IPS-NIHi7 (cell line): Measurements from ENCODE around the gene SH2D6.

Experiments
- DNase-seq: peaks from one replicate; pipeline ENCODE4 v3.0.0; 2012; ENCODE audit warnings: mixed read lengths; ENCODE audit errors: extremely low spot score

SH2D6 gene

DNA sequence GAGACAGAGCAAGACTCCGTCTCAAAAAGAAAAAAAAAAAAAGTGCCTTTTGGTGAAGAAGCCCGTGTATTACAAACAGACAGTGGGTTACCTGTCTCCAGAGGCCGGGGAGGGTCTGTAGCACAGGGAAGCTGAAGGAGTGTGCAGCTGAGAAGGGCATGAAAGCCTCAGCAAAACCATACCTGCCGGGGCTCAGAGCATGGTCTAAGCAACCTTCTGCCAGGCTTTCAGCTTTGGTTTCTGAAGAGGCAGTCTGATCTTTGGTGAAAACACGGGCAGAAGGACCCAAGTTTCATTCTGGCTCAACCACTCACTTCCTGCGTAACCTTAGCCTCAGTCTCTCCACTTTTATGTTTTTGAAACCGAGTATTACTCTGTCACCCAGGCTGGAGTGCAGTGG lies 21.5 kb downstream of the SH2D6 start:
- no peak for DNase-seq

DNA sequence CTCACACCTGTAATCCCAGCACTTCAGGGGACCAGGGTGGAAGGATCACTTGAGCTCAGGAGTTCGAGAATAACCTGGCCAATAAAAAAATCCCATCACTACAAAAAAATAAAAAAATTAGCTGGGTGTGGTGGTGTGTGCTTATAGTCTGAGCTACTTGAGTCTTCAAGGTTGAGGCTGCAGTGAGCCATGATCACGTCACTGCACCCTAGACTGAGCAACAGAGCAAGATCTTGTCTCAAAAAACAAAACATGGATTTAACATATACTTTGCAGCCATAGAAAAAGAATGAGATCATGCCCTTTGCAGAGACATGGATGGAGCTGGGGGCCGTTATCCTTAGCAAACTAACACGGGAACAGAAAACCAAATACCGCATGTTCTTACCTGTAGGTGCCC lies 22.2 kb downstream of the SH2D6 start:
- DNase-seq = no peak

DNA sequence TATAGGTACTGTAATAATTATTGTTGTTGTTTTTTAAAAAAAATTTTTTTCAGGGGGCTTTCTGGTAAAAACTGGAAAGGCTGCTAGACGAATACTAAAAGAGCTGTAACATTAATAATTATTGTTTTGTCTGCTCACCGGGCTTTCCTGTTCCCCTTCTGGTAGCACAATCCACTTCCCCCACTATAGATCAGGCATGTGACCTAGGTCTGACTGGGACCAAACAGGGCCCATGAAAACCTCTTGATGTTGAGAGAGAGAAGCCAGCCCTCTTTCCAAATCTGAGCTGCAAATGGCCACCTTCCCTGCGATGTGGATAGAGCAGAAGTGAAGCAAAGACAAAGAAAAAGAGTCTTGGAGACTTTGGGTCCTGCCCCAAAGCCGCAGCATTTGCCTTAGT lies 23.4 kb downstream of the SH2D6 start:
- no peak for DNase-seq

DNA sequence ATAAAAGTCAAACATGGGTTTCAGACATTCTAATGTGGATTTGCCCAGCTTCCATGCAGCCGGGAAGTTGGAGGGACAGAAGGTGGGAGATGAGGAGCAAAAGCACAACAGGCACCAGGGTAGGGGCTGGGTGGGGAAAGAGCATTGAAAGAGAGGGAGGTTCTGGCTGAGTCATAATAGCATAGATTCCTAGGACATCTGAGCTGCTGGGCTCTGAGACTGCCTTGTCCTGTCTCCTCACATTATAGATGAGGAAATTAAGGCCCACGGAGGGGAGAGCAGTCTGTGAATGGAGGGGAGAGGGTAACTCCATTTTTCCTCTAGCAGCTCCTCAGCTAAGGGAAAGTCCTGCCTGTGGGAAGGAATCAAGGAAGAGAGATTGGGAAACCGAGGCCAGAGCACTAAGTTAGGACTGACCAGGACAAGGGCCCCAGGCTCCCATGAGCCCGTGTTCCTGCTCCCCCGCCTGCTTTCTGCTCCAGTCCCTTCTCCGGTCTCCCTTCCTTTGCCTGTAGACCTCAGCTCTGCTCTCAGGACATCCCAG lies 26.2 kb downstream of the SH2D6 start:
- peak; percentile 13 for DNase-seq

DNA sequence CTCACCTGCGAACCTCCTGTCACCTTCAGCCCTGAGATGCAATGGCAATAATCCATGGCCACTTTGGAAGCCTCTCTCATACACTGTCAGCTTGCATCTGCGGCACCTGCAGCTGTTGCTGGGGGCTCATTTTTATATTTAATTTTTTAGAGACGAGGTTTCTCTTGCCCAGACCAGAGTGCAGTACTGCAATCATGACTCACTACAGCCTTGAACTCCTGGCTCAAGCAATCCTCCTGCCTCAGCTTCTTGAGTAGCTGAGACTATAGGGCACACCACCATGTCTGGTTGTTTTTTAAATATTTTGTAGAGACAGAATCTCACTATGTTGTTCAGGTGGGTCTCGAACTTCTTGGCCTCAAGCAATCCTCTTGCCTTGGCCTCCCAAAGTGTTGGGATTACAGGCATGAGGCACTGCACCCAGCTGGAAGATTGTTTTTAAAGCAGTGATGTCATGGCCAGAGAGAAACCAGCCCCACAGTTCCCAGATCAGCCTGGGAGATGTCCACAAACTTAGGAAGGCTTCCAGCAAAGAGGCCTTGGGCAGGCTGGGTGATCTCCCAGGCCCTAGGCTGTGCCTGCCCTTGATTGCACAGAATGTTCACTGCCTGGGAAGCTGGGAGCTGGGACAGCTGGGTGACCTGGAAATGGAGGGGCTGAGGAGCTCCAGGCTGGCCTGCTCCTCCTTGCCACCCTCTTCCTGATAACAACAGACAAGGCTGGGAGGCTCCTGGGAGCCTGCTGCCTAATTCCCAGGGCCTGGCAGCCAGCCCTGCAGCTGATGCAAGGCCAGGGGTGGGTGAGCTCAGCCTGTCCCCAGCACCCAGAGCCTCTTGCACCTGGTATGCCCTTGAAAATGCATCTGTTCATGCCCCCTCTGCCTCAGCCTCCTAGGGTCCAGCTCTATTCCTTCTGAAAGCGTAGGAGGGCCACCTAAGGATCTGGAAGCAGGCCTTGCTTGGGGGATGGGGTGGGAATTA lies 27.1 kb downstream of the SH2D6 start:
- DNase-seq = peak; percentile 9

DNA sequence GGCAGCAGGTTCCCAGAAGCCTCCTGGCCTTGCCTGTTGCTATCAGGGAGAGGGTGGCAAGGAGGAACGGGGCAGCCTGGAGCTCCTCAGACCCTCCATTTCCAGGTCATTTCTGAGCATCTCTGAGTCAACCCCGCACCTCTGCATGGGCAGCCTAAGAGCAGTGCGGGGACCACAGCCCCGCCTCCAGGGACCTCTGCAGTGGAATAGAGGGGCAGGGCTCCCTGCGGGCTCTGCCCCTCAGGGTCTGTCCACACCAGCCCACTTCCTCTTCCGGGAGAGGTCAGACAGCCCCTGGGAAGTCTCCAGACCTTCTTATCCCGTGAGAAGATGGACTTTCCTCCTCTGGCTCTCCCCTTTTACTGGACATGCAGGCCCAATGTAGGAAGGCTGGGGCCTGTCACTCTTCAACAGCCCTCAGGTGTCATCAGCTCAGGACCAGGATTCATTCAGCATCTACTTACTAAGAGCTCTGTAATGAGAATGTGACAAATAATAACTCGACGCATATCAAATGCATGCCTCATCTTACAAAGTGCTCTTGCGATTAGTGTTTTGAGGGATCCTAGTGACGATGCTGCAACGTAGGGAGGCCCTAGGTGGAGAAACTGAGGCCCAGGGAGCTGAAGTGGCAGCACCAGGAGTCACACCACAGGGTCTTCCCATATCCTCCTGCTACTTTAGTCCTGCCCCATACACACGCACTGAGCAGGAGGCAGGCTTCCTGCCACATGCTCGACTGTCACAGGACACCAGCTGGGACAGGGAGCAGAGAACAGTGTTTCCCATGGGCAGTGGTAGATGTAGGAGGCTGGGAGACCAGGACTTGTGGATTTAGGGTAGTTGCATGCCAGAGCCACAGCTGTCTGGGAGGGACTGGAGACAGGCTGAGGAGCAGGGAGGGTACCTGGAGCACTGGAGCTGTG lies 28.0 kb downstream of the SH2D6 start:
- peak; percentile 10 for DNase-seq

DNA sequence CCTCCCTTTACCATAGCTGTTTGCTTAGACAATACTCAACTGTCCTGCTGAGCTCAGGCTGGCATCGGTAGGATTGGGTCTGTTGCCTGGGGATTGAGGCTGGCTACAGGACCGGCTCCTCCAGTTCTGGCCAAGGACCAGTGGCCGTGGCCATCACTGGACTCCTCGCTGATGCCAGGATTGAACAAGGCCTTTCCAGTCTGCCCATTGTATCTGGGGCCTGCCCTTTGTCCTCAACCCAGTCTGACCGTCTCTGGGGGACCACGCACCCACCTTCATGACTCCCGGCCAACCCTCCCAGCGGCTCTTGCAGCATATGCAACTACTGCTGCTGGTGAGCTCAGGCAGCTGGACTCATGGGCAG lies 28.7 kb downstream of the SH2D6 start:
- DNase-seq = peak; percentile 2

DNA sequence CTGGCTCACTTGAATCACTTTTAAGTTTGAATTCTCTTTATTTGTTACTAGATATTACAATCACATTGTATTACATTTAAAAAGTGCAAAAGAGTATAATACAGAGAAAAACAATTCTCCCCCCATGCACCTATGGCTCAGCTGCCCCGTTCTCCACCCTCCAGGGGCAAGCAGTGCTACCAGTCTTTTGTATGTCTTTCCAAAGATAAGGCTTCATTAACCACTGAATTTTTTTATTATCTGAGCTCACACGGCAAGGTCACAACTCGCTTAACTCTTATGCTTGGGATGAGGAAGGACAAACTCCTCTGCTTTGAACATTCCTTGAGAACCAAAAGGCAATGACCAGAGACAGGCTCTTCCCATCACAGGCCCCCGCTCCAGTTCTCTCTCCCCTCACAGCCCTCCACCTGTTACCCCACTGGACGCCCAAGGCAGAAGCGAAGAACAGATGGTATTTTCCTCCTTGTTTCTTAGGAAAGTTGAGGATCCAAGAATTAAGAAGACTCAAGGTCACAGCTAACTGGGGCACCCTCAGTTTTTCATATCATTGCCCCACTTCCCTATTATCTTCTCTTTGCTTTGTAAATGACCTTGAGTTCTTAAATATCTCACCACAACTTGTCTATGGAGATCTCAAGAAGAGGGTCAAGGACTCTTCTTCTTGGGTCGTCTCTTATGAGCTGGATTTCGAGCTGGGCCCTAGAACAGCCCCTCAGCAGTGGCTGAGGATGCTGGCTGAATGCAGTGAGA lies 30.1 kb downstream of the SH2D6 start:
- peak; percentile 2 for DNase-seq

DNA sequence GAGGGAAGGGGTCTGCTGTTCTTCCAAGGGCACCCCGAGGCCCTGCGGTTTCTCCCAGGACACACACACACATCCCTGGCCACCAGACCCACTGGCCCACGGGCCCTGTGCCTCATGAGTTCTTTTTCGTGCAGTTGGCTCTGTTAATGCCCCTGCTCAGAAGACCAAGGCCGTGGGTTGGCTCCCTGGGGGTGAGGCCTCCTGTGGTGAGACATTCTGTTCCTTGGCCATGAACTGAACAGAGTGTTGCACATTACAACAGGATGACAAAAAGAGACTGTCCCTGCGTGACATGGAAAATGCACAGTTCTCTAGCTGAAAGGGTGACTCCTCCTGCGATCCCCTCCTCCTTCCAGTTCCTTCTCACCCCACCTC lies 30.7 kb downstream of the SH2D6 start:
- DNase-seq = peak; percentile 4

DNA sequence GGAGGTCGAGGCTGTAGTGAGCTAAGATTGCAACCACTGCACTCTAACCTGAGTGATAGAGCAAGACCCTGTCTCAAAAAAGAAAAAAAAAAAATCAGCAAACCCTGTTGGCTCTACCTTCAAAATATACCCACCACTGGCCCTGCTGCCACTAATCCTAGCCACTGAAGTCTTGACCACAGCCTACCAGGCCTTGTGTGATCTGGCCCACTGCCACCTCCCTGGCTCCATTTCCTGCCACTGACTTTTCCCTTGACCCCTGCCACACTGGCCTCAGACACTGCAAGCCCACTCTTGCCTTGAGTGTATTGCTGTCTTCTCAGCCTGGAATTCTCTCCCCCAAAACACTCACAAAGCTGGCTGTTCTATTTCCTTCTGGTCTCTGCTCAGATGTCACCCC lies 33.7 kb downstream of the SH2D6 start:
- no peak for DNase-seq

DNA sequence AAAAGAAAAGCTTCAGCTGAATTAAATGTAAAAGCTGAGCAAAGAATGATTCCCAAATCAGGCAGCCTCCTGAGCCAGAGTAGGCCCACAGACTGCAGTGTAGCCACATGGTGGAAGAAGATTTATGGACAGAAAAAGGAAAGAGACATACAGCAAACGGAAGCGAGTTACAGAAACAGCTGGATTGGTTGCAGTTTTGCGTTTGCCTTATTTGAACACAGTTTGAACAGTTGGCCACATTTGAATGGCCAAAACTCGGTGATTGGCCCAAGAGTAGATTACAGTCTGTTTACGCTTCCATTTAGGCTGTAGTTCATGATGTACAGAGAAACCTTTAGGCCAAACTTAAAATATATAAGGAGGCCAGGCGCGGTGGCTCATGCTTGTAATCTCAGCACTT lies 35.1 kb downstream of the SH2D6 start:
- DNase-seq = no peak

DNA sequence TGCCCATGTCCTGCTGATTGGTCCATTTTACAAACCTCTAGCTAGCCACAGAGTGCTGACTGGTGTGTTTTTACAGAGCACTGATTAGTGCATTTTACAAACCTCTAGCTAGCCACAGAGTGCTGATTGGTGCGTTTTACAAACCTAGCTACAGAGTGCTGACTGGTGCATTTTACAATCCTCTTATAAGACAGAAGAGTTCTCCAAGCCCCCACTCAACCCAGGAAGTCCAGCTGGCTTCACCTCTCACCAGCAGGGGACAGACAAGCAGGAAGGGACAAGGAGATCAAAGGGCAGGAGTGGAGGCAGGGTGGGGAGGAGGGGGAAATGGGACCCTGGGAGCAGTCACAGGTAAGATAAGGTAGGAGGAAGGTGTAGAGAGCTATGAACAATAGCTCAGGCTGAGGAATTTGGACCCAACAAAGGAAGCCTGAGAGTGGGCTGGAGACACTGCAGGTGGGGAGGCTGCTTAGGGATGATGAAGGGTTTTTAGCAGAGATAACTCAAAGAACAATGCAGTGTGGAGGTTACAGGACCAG lies 37.1 kb downstream of the SH2D6 start:
- DNase-seq = no peak

DNA sequence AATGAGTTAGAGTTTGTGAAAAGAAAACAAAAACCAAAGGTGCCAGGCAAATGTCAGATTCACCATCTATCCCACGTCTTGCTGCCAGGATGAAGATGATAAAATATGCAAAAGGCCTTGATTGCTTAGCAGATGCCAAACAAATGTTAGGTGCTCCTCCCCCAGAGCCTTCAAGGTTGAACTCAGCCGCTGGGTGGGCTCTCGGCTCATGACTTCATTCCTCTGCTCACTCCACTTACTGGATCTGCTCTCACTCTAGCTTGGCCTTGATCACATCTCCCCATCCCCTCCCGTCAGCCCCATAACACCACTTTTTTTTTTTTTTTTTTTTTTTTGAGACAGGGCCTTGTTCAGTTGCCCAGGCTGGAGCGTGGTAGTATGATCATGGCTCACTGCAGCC lies 38.5 kb downstream of the SH2D6 start:
- DNase-seq = no peak

DNA sequence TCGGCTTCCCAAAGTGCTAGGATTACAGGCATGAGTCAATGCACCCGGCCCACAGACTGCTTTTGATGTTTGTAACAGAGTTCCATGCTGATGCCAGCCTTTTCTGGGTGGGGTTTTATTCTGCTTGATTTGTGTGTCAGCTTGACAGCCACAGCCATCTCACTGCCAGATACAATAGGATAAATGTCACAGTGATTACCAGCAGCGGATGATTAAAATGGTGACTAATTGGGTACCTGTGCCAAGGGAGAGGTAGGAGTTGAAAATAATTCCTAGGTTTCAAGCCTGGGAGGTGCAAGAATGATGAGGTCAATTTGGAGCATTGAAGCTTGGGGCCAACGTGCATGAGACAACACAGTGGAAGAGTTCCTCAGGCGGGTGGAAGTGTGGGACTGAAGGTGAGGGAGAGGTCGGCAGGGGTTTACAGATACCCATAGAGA lies 39.4 kb downstream of the SH2D6 start:
- no peak for DNase-seq

DNA sequence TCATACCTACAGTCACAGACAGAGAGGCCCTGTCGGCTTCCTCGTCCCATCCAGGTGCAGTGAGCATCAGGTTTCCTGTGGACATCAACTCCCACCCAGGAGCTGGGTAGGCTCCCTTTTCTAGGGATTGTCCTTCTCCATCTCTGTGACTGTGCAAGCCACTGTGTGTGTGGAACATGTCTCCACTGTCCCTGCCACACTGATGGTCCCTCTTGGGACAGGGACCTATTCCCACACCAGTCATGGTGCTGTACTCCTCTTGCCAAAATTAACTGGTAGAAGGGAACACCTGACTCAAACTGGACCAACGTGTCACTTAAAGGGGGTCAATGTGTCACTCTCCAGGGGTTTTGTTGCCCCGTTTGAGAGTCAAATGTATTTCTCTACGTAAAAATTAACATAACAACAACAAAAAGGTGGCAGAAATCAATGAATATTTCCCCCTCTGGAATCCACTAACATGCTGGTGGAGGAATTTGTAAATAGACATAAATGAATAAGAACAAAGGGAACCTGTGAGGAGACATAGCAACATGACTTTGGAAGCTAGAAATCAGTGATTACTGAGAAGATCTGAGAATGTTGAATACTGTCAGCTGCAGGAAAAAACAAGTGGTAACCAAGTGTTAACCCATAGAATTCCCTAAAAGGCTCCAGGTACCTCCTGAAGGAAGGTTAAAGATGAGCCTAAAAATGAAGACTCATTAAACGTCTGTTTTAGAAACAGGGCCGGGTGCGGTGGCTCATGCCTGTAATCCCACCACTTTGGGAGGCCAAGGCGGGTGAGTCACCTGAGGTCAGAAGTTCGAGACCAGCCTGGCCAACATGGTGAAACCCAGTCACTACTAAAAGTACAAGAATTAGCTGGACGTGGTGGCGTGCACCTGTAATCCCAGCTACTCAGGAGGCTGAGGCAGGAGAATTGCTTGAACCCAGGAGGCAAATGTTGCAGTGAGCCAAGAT lies 40.4 kb downstream of the SH2D6 start:
- no peak for DNase-seq

DNA sequence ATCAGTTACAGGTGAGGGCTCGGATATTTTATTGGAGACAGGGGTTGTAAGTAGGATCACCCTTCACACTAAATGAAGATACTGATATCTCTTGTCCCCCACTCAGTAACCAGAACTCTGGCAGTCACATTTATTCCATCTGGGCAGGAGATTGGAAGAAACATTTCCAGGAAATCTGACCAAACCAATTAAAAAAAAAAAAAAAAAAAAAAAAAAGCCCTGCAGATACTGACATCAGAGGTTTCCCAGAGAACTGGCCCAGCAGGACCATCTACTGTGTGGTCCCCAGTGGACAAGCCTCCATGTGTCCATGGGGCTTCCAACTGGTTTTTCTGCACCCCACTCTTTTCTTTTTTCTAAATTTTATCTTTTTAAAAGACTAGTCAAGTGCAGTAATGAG lies 41.3 kb downstream of the SH2D6 start:
- DNase-seq = no peak

DNA sequence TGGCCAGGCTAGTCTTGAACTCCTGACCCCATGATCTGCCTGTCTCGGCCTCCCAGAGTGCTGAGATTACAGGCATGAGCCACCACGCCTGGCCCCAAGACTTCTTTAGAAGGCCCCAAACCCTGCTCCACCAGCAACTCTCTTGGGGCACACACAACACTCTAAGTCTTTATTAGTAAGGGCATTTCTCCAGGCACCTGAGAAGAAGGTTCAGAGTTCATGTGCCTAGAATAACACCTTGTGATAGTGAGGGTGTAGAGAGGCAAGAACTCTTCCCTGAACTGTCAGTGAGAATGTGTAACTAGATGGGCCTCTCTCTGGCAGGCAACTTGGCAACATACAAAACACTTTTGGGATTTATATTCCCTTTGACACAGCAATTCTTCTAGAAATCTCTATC lies 43.8 kb downstream of the SH2D6 start:
- no peak for DNase-seq

DNA sequence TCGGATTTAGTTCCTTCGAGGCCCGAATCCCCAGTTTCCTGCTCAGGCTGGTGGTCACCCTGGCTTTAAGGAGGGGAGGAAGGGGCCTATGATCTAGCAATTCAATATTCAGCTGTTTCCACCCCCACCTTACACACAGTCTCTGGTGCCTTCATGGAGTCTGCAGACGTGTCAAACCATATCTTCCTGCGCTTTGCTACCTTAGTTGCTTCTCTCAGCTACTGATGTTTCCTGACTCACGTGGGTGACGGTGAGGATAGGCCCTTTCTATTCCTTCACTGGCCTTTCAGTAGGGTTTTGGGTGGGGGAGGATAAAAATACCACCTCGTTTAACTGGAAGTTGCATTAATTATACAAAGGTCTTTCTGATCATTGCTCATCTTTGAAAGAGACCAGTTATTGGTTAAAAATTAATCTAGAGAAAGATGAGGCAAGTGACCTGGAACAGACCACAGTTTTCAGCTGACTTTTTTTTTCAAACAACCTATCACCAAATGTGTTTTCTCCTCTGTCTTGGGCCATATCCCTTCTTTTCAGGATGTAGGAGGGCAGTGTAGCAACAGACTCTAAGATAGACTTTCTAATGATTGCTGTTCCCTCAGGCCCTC lies 49.7 kb downstream of the SH2D6 start:
- no peak for DNase-seq

DNA sequence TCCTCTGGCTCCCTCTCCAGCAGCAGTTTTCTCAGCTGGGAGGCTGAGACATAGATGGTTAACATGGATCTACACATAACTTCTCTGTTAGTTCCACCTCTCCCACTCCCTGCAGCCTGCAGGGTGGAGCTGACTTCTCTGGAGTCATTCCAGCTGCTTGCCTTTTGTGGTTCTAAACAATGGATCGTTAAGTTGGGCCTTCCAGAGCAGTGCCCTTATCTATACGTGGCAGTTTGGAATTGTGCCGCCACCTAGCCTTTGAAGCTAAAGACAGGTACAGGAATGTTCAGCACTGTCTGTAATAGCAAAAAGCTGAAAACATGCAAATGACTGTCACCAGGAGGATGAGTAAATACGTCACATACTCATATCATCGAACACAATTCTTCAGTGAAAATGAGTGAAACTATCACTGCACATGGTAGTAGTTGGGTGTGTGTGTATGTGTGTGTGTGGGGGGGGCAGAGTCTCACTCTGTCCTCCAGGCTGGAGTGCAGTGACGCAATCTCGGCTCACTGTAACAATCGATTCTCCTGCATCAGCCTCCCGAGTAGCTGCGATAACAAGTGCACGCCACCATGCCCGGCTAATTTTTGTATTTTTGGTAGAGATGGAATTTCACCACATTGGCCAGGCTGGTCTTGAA lies 50.3 kb downstream of the SH2D6 start:
- DNase-seq = peak; percentile 52
